ENCODE measurements around the gene RRAGC. TPM values are rescaled to one million over a fixed set of nuclear protein-coding genes. Genes with fewer than 3 reads are reported as not detected.

Gene RRAGC
- total and polyA plus RNA-seq, 2 donors (not counting 3 experiments of a cell fraction or from before 2014, with no cell fraction given): 24.1 to 40.1 TPM

DNA sequence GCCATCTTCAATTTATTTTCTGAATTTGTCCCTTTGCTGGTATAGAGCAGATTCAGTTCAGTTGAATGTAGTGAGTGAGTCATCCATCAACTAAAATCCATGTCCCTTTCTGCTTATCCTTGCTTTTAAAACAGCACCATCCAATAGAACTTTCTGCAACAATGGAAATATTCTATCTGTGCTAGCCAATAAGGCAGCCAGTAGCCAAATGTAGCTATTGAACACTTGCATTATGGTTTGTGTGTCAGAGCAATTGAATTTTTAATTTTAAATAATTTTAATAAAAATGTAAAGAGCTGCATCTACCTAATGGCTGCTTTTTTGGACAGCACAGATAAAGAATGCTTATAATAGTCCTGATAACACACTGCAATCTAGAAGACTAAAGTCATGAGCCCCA is 21.9 kb upstream of the RRAGC start, which contains the start of gene GJA9:
Gene GJA9 (minus strand): TSS at position 101 of the 400 bp plus-strand sequence. CDS start 5,489 bp downstream, outside the sequence.
- TF ChIP-seq JUN (IDR thresholded peaks at IDR 0.05; ENCODE audit: borderline replicate concordance, insufficient read depth, insufficient read length, low read depth) (no peak), GATA2 (IDR thresholded peaks at IDR 0.05; ENCODE audit: insufficient read depth, insufficient read length, low read depth, low read length) (no peak), POLR2A (IDR thresholded peaks at IDR 0.05; ENCODE audit: low read depth, low read length) (no peak), EZH2 (IDR thresholded peaks at IDR 0.05; ENCODE audit: borderline replicate concordance, low read depth, low read length, severe bottlenecking) (no peak), MYC (IDR thresholded peaks at IDR 0.05; ENCODE audit: low read depth, low read length) (no peak), FOS (IDR thresholded peaks at IDR 0.05; ENCODE audit: borderline replicate concordance, insufficient read depth, low read length) (peak; percentile 20)
- TF ChIP-seq, protein P1, sequence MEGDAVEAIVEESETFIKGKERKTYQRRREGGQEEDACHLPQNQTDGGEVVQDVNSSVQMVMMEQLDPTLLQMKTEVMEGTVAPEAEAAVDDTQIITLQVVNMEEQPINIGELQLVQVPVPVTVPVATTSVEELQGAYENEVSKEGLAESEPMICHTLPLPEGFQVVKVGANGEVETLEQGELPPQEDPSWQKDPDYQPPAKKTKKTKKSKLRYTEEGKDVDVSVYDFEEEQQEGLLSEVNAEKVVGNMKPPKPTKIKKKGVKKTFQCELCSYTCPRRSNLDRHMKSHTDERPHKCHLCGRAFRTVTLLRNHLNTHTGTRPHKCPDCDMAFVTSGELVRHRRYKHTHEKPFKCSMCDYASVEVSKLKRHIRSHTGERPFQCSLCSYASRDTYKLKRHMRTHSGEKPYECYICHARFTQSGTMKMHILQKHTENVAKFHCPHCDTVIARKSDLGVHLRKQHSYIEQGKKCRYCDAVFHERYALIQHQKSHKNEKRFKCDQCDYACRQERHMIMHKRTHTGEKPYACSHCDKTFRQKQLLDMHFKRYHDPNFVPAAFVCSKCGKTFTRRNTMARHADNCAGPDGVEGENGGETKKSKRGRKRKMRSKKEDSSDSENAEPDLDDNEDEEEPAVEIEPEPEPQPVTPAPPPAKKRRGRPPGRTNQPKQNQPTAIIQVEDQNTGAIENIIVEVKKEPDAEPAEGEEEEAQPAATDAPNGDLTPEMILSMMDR (IDR thresholded peaks at IDR 0.05; ENCODE audit: extremely low read depth in 1 of 2, insufficient read depth in 1 of 2, low read depth in 1 of 2, low read length in 2 of 2): no peak
- TF ChIP-seq, protein P2, sequence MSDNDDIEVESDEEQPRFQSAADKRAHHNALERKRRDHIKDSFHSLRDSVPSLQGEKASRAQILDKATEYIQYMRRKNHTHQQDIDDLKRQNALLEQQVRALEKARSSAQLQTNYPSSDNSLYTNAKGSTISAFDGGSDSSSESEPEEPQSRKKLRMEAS (IDR thresholded peaks at IDR 0.05; ENCODE audit: insufficient read depth, insufficient read length): no peak
- H3K27me3 ChIP-seq (ENCODE audit: control insufficient read depth in 2 of 2, insufficient read depth in 2 of 2, low read length in 2 of 2): no peaks in the 10 kb centered on the region
- H3K79me2 ChIP-seq (ENCODE audit: control insufficient read depth, insufficient read depth, low read length): no peaks in the 10 kb centered on the region
- CTCF ChIA-PET: interaction anchor here (0.7 to 1.1 kb wide), 3 partner anchors 9 to 211 kb away, joined by 3 to 6 read pairs (median 3); no protein-coding TSS in a partner anchor
- peak; percentile 35 for FAIRE-seq
- intact Hi-C loops (cut with micrococcal nuclease) (no loop called here), dilution Hi-C loops (cut with MboI; ENCODE audit: extremely low pct_ligation_motif_present, low sequenced_read_pairs) (no loop called here)
- DNase-seq (ENCODE audit: low read depth, low spot score): no peak
- H2AFZ ChIP-seq (ENCODE audit: low read depth, low read length): no peak within 1 kb of the TSS
- BruUV-seq (replicated peaks): no TSS peak
- no peaks in the 10 kb centered on the region for H3K9me3 ChIP-seq (replicated peaks; ENCODE audit: control insufficient read depth, insufficient read depth, low read length)
- H3K27ac ChIP-seq (ENCODE audit: insufficient read depth, low read depth, low read length): no peak within 1 kb of the TSS
- H4K20me1 ChIP-seq (replicated peaks; ENCODE audit: control insufficient read depth, extremely low read depth, insufficient read depth, low read length): no peaks in the 10 kb centered on the region
- POLR2A ChIA-PET: no interaction called here
- H3K4me2 ChIP-seq (ENCODE audit: insufficient read depth, low read length): no peak within 1 kb of the TSS
- H3K9ac ChIP-seq (replicated peaks; ENCODE audit: extremely low read depth, insufficient read depth, low read length): no peak within 1 kb of the TSS
- H3K4me1 ChIP-seq (ENCODE audit: control insufficient read depth, extremely low read depth, insufficient read depth, low read length): no peaks in the 10 kb centered on the region
- no peak within 1 kb of the TSS for H3K4me3 ChIP-seq (replicated peaks in 1 of 3; ENCODE audit: insufficient read depth in 1 of 3, low read depth in 1 of 3, low read length in 3 of 3)
- H3K9me1 ChIP-seq (replicated peaks; ENCODE audit: control insufficient read depth, extremely low read depth, insufficient read depth, low read length): no peaks in the 10 kb centered on the region
- H3K36me3 ChIP-seq (ENCODE audit: control insufficient read depth in 2 of 2, extremely low read depth in 1 of 2, insufficient read depth in 2 of 2, low read length in 2 of 2): no peaks in the 10 kb centered on the region

Measured in endothelial cell of umbilical vein (primary cell).